SKM-1 (cell line): ENCODE results near the gene MAP6.

Experiments
- DNase-seq: peaks from one replicate; lab custom pipeline; 2025; ENCODE audit not compliant: unreplicated experiment; lab: John Stamatoyannopoulos, UW

MAP6 gene

DNA sequence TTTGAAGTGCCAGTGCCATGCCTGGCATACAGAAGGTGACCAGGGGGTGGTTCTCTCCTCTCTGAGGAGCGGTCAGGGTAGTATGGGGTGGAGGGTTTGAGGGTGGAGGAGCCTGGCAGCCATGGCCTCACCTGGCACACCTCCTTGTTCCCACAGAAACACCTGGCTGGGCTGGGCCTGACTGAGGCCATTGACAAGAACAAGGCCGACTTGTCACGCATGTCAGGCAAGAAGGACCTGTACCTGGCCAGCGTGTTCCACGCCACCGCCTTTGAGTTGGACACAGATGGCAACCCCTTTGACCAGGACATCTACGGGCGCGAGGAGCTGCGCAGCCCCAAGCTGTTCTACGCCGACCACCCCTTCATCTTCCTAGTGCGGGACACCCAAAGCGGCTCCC, 97.2 kb downstream of the MAP6 start:
- DNase-seq = no peak

DNA sequence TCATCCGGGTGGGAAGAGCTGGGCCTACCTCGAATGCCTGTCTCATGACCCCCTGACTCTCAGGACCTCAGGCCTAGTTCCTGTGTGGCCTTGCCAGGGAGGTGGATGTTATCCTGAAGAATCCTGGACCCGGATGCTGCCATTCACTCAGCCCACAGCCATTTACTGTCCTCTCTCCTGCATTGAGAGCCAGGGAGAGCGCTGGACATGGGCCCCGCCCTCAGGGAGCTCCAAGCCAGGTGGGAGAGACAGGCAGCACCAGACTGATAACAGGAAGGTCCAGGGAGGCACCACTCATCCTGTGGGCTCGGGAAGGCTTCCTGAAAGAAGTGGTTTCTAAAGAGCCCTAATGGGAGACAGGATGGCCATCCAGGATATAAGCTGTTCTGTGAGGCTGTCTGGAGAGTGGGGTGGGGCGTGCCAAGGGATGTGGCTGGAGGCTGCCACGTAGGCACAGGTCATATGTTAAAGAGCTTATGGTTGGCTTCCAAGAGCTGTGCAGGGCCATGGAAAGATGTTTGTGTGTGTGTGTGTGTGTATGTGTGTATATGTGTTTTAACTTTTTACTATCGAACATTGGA, 98.2 kb downstream of the MAP6 start:
- no peak for DNase-seq

DNA sequence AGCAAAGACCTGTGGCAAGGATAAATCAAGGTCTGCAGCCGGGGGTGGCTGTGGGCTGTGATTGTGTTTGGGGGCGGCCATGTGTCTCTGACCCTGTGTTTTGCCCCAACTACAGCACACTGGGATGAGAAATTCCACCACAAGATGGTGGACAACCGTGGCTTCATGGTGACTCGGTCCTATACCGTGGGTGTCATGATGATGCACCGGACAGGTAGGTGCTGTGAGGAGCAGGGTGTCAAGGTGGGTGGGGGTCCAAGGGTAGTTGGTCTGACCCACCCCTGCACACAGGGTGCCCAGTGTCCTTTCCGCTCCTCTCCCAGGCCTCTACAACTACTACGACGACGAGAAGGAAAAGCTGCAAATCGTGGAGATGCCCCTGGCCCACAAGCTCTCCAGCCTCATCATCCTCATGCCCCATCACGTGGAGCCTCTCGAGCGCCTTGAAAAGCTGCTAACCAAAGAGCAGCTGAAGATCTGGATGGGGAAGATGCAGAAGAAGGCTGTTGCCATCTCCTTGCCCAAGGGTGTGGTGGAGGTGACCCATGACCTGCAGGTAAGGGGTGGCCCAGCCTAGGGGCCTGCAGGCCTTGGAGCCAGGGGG, 100.1 kb downstream of the MAP6 start:
- DNase-seq = no peak

DNA sequence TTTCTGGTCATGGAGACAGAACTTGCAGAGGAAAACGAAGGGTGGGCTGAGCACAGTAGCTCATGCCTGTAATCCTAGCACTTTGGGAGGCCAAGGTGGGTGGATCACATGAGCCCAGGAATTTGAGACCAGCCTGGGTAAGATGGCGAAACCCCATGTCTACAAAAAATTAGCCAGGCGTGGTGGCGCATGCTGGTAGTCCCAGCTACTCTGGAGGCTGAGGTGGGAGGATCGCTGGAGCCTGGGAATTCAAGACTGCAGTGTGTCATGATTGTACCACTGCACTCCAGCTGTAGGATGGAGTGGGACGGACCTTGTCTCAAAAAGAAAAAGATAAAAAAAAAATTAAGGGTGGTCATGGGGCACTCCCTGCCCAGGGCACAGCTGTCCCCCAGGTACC, 100.9 kb downstream of the MAP6 start:
- DNase-seq = no peak

DNA sequence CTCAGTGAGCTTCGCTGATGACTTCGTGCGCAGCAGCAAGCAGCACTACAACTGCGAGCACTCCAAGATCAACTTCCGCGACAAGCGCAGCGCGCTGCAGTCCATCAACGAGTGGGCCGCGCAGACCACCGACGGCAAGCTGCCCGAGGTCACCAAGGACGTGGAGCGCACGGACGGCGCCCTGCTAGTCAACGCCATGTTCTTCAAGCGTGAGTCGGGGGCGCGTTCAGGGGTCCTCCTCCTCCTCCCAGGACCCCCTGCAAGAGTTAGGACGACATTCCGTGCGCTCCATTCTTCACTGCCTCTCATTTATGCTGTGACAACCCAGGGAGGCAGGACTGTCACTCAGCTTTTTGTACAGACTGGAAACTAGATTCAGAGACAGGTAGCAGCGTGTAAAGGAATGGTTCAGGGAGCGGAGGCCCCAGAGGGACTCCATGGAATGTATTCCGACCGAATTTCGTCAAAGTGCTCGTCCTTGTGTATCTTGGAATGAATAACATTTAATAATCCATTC, 102.0 kb downstream of the MAP6 start:
- no peak for DNase-seq

DNA sequence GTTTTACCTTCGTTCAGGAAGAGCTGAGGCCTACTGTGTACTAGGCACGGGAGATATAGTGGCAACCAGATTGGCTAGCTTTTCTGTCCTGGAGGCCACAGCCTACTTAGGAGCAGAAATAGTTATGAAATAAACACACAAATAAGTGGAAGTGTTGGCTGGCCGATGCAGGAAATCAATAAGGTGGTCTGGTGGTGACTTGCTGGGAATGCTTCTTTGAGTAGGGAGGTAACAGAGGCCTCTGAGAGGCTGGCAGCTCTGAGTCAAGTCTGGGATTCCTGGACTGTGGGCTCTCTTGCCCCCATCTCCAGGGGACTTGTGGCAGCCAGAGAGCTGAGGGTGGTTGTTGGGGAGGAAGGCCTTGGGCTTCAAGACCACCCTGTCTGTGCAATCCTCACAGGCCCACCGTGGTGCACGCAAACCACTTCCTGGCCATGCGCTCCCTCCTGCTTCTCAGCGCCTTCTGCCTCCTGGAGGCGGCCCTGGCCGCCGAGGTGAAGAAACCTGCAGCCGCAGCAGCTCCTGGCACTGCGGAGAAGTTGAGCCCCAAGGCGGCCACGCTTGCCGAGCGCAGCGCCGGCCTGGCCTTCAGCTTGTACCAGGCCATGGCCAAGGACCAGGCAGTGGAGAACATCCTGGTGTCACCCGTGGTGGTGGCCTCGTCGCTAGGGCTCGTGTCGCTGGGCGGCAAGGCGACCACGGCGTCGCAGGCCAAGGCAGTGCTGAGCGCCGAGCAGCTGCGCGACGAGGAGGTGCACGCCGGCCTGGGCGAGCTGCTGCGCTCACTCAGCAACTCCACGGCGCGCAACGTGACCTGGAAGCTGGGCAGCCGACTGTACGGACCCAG, 102.7 kb downstream of the MAP6 start:
- DNase-seq = no peak

DNA sequence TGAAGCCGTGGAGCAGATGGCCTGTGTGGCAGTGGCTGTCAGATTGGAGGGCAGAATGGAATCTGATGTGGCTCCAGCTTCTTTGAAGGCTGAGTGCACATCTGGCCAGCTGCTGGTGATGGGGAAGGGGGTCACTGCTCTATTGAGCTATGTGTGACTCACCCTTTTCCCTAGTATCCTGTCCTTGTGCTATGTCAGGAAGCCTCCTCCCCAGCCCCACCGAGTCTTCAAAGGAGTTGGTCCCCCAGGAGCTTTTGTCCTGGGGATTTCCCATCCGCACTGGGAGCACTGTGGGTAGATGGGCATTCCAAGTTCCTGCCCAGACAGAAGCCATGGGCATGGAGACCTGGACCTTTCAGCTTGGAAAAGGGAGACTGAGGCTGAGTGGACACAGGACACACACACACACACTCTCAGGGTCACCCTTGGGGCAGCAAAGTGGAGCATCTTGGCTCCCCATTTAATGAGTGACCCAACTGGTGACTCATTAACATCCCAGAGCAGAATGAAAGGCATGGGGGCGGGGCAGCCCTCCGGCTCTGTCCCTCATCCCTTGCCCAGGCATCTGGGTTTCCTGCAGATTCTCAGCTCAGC, 103.5 kb downstream of the MAP6 start:
- DNase-seq = no peak

DNA sequence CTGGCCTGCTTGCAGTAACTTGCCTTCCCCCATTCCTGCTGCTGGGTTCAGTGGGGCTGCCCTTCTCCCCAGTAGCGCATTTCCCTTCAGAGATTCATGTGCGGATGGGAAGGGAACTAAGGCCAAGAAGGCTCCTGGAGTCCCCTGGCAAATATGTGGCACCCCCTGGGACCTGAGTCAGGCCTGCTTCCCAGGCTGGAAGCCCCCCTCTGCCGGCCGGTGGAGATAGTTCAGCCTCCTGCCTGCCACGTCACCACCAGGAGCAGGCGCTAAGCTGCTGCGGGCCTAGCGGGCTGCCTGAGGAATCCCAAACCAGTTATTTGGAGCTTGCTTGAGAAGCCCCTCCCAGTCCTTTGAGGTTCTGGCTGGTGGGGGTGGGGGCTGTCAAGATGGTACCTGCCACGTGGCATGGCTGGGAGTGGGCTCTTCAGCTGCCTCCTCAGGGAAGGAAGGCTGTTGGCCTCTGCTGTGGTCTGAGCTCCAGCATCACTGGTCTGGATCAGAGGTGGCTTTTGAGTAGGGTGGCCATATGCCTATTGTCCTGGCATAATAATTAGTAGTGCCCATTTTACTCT, 104.8 kb downstream of the MAP6 start:
- no peak for DNase-seq

DNA sequence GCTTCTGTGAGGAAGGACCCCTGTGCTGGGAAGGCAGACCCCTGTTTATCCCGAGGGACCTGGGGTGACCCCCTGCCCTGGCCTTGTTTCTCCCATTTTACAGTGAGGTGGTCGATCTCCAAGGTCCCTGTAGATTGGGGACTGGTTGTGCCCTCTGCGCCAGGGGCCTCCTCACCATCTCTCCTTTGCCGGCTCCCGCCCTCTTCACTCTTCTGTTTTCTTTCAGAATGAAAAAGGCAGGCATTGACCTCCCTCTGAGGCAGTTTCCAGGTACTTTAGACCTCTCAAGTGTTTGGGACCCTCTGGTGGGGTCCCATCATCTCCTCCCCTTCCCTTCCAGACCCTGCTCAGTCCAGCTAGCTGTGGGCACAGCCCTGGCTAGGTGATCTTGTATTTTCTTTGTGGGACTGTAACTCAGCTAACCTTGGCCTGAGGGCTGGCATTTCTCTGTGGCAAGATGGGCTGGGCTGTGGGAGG, 105.3 kb downstream of the MAP6 start:
- DNase-seq = no peak

DNA sequence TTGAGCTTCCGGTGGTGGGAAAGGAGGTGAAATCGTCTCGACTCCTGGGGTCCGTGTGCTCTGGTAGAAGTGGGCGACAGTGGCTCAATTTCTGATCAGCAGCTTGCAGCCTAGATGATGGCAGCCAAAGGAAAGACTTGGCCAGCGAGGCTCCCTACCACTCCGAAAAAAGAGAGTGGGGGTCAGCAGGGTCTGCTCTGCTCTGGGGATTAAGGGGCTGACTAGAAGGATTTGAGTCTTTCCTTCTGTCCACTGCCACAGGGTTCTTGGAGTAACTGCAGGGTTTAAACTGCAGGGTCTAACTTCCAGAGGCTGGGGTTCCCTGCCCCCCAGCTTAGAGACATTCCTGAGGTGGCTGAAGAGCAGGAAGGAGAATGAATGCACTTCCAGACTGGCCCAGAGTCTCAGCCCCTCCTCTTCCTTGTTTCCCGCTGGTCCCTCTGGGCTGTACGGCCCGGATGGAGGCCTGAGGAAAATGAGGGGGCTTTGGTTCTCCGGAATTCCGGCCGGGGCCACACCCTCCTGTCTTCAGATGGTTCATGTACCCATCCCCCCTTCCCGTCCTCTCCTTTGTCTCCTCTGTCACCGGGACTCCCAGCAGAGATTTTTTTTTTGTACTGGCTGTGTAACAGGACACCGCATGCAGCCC, 105.9 kb downstream of the MAP6 start:
- no peak for DNase-seq

DNA sequence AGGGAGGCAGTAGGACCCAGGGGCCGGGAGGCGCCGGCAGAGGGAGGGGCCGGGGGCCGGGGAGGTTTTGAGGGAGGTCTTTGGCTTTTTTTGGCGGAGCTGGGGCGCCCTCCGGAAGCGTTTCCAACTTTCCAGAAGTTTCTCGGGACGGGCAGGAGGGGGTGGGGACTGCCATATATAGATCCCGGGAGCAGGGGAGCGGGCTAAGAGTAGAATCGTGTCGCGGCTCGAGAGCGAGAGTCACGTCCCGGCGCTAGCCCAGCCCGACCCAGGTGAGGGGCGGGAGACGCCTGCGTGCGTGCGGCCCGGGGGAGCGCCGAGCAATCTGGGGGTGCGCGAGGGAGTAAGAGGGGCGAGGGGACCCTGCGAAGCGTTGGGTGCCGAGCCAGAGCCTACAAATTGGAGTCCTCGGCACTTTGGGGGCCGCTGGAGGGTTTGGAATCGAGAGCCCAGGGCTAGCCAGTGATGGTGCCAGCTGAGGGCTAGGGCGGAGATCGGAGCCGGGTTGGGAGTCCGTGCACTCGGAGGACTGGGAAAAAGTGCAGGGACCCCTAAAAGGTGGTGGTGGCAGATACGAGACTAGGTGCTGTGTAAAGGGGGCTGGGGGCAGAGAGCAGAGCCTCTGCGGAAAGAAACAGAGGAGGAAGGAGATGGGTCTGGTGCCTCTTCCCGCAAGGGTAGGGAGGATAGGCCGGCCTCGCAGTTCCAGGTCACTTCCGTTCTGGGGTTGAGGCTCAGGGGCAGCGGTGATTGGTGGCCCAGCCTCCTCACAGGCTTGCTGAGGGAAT, 106.6 kb downstream of the MAP6 start, which contains the start of gene SERPINH1:
Gene SERPINH1, plus strand, starts transcription at position 206 of the 788 bp plus-strand sequence. CDS start 4,097 bp downstream, outside the sequence.
- DNase-seq = peak; percentile 79

DNA sequence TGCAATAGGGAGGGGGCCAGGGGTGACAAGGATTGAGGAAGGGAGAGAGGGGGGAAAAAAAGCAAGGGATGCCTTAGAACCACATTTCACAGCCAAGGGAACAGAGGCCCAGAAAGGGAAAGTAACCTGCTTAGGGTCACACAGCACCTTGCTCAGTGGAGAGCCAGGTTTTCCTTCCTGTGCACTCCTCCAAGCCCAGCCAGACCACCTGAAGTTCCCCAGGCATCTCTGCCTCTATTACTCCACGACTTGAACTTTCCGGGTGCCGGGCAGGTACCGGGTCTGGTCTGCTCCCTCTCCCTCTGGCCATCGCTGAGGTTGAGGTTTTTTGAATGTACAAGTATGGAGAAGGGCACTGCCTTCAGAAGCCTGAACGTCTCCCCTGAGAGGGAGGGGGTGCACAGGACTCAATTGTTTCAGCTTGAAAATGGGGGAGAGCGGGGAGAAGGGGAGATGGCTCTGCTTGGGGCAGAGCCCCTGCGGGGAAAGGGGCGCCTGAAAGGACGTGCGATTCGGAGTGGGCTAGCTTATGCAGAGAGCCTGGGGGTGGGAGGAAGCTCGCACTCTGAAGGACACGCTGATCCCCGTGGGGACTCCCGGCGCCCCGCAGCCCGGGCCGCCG, 107.3 kb downstream of the MAP6 start:
- no peak for DNase-seq

DNA sequence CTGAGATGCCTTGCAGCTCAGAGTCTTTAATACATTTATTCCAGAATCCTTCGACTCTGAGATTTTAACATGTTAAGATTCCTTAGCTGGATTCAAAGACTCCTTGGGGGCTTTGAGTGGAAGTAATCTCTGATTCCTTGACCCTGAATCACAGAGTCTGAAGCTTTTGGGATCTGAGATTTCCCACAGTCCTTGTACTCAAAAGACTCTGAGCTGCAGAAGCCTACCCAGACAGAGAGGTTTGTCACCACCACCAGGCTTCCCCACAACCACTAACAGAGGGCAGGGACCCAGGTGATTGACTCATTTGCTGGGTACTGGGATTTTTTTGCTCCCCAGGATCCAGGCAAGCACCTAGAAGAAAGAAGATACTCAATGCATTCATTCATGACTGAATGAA, 108.2 kb downstream of the MAP6 start:
- DNase-seq = no peak

DNA sequence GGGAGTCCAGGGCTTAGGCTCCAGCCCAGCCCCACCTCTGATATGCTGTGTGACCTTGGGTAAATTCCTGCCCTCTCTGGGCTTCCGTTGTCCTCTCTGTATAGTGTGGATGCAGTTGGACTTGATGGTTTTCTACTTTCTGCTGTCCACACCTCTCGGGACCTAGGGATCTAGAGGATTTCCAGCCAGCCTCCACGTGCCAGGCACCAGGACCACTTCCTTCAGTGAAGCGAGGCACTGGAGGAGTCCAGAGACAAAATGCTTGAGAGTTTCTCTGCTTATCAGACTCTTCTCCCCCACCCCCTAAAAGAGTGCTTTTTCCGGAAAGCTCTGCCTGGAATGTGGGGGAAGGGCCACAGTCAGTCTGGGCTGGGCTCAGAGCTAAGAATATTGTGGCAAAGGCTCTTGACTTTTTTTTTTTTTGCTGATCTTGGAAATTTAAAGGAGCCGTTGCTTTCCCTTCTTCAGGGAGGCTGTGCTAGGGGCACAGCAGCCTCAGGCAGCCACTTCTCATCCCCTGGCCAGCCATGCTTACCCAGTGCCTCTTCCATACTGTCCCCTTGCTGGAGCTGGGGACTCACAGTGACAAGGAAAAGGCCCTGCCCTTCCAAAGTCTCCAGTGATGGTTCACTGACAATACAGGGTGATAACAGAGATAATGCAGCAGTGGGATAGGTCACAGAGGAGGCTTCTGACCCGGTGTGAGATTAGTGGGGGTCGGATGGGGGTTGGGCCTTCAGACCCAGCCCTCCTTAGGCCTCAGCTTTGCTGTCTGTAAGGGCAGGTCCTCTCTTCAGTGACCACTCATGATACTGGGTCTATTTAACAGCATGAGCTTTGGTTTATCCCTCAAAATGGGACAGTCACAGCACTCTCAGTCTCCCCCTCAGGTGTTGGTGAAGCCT, 109.6 kb downstream of the MAP6 start:
- no peak for DNase-seq

DNA sequence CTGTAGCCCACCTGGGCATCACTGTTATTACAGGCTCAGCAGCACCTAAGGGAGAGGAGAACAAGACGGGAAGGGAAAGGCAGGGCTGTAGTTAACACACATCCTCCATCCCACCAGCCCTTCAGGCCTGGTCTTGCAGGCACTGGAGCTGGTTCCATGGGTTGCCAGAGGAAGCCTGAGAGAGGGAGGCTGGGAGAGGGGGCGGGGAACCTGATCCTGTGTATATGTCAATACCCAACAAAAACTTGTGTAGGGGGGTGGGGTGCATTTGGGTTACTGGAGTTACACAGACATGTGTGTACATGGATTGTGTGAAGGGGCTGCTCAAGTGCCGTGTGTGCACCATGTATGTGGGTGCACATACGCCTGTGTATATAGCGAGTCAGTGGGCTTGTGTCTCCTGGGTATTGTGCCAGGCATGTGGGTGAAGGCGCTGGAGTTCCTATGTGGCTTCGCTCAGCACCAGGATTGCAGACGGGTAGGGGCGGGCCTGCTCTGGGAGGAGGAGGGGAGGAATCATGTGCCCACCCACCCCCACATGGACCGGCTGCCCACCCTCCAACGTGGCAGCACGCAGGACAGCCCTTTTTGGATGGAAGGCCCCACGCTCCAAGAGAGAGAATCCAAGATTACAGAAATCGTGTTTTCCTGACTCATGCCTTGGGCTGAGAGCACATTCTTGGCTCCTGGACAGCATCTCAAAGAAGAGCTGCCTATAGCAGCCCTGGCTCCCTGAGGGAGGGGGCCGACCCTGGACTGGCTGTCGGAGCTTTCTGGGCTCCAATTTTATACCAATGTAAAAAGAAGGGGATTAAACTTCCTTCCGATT, 111.0 kb downstream of the MAP6 start:
- no peak for DNase-seq

DNA sequence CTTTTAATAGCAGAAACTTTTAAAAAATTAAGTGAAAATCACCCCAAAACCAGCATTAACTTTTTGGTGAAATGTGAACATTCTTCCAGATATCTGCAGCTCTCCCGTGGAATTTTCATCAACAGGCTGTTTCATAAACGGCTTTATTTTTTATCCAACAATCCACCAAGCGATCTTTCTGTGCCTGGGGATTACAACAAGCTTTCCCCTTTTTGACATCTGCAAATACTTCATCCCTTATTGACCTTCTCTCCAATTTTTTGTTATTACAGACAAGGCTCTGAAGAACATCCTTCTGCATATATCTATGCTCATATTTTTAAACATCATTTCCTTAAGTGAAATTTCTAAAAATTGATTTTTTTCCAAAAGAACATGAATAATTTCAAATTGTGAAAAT, 112.6 kb downstream of the MAP6 start:
- no peak for DNase-seq

DNA sequence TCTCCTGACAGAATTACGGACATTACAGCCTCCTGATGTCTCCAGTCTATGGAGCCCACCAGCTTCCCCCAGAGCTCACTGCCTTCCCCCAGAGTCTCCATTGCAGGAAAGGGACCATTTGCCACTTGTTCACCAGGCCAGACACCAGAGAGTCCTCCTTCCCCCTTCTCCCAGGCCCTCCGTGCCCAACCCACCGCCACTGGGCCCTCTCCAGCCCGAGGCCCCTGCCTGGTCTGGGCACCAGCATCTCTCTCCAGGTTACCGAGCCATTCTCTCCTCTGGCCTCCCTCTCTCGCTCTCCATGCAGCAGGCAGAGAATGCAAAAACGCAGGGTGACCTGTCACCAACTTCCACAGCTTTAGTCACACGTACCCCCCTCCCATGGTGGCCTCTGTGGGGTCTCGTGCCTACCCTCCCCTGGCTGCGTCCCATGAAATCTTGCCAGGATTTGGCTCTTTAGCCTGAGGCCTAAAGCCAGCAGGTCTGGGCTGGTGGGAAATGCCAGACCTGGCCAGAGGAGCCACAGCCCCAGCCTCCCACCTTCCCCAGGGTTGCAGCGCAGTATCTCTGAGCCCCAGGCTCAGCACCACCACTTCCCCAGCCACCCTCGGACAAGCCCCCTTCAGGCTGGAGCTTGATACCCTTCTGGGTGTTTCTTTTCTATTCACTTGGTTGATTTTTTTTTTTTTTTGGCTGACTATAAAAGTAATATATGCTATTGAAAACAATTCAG, 113.6 kb downstream of the MAP6 start:
- no peak for DNase-seq
